ENCODE results near the gene AFF3. TPM values are rescaled to one million over a fixed set of nuclear protein-coding genes. Genes with fewer than 3 reads are reported as not detected.

AFF3 gene
- total and polyA plus RNA-seq, 2 of the 13 experiments (the other 11 are each of a cell fraction or from before 2014, with no cell fraction given), result not detected

GRCh38 chr2:99737537-99737936 lies 404.9 kb downstream of the AFF3 start:
- ChIA-PET POLR2A (no interaction called here), CTCF (ENCODE audit: low intra/inter-chr PET ratio, low total read pairs) (no interaction called here)
- no peak for ATAC-seq
- no peak for FAIRE-seq
- no peaks in the 10 kb centered on the region for H3K79me2 ChIP-seq (ENCODE audit: insufficient read depth, low read length)
- H4K20me1 ChIP-seq (ENCODE audit: insufficient read depth, low read length), result no peaks in the 10 kb centered on the region
- intact Hi-C loops (cut with micrococcal nuclease; ENCODE audit: unreplicated experiment) (no loop called here), in situ Hi-C loops (cut with HindIII; ENCODE audit: extremely low pct_ligation_motif_present, low pct_unique_long_range_greater_than_20kb) (no loop called here)
- no peaks in the 10 kb centered on the region; the same call in 1 of the 2 replicates for H3K4me1 ChIP-seq (ENCODE audit: insufficient read depth, low read length)
- H3K9ac ChIP-seq (ENCODE audit: insufficient read depth, low read depth, low read length), result no peak overlapping the region
- no TSS peak for BruUV-seq (replicated peaks)
- no peaks in the 10 kb centered on the region for H3K36me3 ChIP-seq (replicated peaks in 1 of 2; ENCODE audit: control insufficient read depth in 1 of 2, insufficient read depth in 2 of 2, low read length in 2 of 2)
- H3K27me3 ChIP-seq (ENCODE audit: control insufficient read depth in 1 of 2, insufficient read depth in 2 of 2, low read length in 2 of 2), result no peaks in the 10 kb centered on the region
- DNase-seq (ENCODE audit: low spot score), result no peak
- no peaks in the 10 kb centered on the region for H3K9me3 ChIP-seq (ENCODE audit: low read length)
- H3K4me3 ChIP-seq (replicated peaks in 1 of 3; ENCODE audit: insufficient read depth in 1 of 3, low read depth in 2 of 3, low read length in 3 of 3), result no peak overlapping the region
- H3K4me2 ChIP-seq (ENCODE audit: low read depth, low read length), result no peak overlapping the region
- TF ChIP-seq EED (CRISPR knock-in tag; IDR thresholded peaks at IDR 0.05), result no peak
- no peak for TF ChIP-seq ZNF720 (CRISPR knock-in tag; IDR thresholded peaks at IDR 0.05)
- no peak for TF ChIP-seq TAF1 (CRISPR knock-in tag; IDR thresholded peaks at IDR 0.05)
- TF ChIP-seq ZNF143 (CRISPR knock-in tag; IDR thresholded peaks at IDR 0.05), result no peak
- TF ChIP-seq HNRNPUL1 (IDR thresholded peaks at IDR 0.05; ENCODE audit: low read depth, low read length), result no peak
- TF ChIP-seq, protein P1, sequence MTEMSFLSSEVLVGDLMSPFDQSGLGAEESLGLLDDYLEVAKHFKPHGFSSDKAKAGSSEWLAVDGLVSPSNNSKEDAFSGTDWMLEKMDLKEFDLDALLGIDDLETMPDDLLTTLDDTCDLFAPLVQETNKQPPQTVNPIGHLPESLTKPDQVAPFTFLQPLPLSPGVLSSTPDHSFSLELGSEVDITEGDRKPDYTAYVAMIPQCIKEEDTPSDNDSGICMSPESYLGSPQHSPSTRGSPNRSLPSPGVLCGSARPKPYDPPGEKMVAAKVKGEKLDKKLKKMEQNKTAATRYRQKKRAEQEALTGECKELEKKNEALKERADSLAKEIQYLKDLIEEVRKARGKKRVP (CRISPR knock-in tag; IDR thresholded peaks at IDR 0.05), result no peak
- no peak for TF ChIP-seq ZNF260 (CRISPR knock-in tag; IDR thresholded peaks at IDR 0.05; ENCODE audit: borderline replicate concordance, low read depth)
- no peak for TF ChIP-seq HIC2 (CRISPR knock-in tag; IDR thresholded peaks at IDR 0.05; ENCODE audit: low read depth)
- no peak for TF ChIP-seq GMEB2 (CRISPR knock-in tag; IDR thresholded peaks at IDR 0.05; ENCODE audit: low read depth)
- no peak for TF ChIP-seq KLF6 (CRISPR knock-in tag; IDR thresholded peaks at IDR 0.05)
- no peak for TF ChIP-seq ZNF556 (CRISPR knock-in tag; IDR thresholded peaks at IDR 0.05; ENCODE audit: borderline replicate concordance)
- no peak for TF ChIP-seq BORCS8-MEF2B (CRISPR knock-in tag; IDR thresholded peaks at IDR 0.05)
- TF ChIP-seq TMF1 (CRISPR knock-in tag; IDR thresholded peaks at IDR 0.05; ENCODE audit: low read depth), result no peak
- no peak for TF ChIP-seq ZNF383 (CRISPR knock-in tag; IDR thresholded peaks at IDR 0.05; ENCODE audit: borderline replicate concordance)
- TF ChIP-seq RNF2 (conservative IDR thresholded peaks at IDR 0.05; ENCODE audit: low read depth), result no peak
- TF ChIP-seq CAMTA2 (CRISPR knock-in tag; IDR thresholded peaks at IDR 0.05; ENCODE audit: borderline replicate concordance), result no peak
- 58% methylated on average over 1 of the region's 1 CpG for WGBS (ENCODE audit: low lambda C conversion rate)
- no peak overlapping the region for H3K27ac ChIP-seq (ENCODE audit: extremely low read length, insufficient read depth, low read length)
- no peak overlapping the region for H2AFZ ChIP-seq (ENCODE audit: low read length)

All from HepG2 (cell line).